Stimulated activated CD4-positive, alpha-beta T cell treated with anti-CD3 and anti-CD28 coated beads, Interleukin-4, amount 100 ng/mL, for 4 hours (primary cell): Measurements from ENCODE around the gene OR6C70.
"Not testable (repeated sequence)": the region's sequence is repeated elsewhere in the genome, so short reads cannot be mapped to it uniquely, and the experiment has no call there.

Source experiments
- DNase-seq, 2 experiments: peaks; one replicate each; pipeline ENCODE4 v3.0.0-alpha.2; 2020

OR6C70 gene

GRCh38 chr12:55470088-55470829, at the start of gene OR6C70:
TSS of gene OR6C70 (minus strand) at chr12:55470138. CDS start at chr12:55470138, 0 bp downstream.
- no peak for DNase-seq

GRCh38 chr12:55516391-55516790, 46.5 kb upstream of the OR6C70 start:
- no peak for DNase-seq

GRCh38 chr12:55515696-55516095, 45.8 kb upstream of the OR6C70 start:
- DNase-seq: no peak

GRCh38 chr12:55501601-55502000, 31.7 kb upstream of the OR6C70 start:
- DNase-seq: no peak

- no peak for DNase-seq
Observed at GRCh38 chr12:55499810-55500252, 29.9 kb upstream of the OR6C70 start.

GRCh38 chr12:55499231-55499630, 29.3 kb upstream of the OR6C70 start:
- DNase-seq: no peak

- DNase-seq: no peak
Observed at GRCh38 chr12:55495490-55495889, 25.6 kb upstream of the OR6C70 start.

GRCh38 chr12:55492078-55492477, 22.1 kb upstream of the OR6C70 start, which contains the start of gene OR6C68:
TSS of gene OR6C68 (plus strand) at chr12:55492378. CDS start at chr12:55492378, 0 bp downstream.
- DNase-seq: no peak

GRCh38 chr12:55484284-55484683, 14.3 kb upstream of the OR6C70 start:
- DNase-seq: not testable (repeated sequence)

- DNase-seq: not testable (repeated sequence)
Observed at GRCh38 chr12:55479136-55479535, 9.2 kb upstream of the OR6C70 start.

- no peak for DNase-seq
Observed at GRCh38 chr12:55472264-55472663, 2.3 kb upstream of the OR6C70 start.

GRCh38 chr12:55469291-55469690, 647 bp downstream of the OR6C70 start:
- DNase-seq: no peak

- no peak for DNase-seq
Observed at GRCh38 chr12:55467836-55468235, 2.1 kb downstream of the OR6C70 start.

GRCh38 chr12:55464926-55465325, 5.0 kb downstream of the OR6C70 start:
- not testable (repeated sequence) for DNase-seq

- no peak for DNase-seq
Observed at GRCh38 chr12:55448825-55449224, 21.1 kb downstream of the OR6C70 start.

GRCh38 chr12:55446326-55446725, 23.6 kb downstream of the OR6C70 start:
- DNase-seq: no peak

- no peak for DNase-seq
Observed at GRCh38 chr12:55445357-55445756, 24.6 kb downstream of the OR6C70 start.

- no peak for DNase-seq
Observed at GRCh38 chr12:55443776-55444175, 26.2 kb downstream of the OR6C70 start, which contains the start of gene OR6C2. TSS of gene OR6C2 (plus strand) at chr12:55444076. CDS start at chr12:55452214, 8,138 bp downstream.

- not testable (repeated sequence) for DNase-seq
Observed at GRCh38 chr12:55441233-55441632, 28.7 kb downstream of the OR6C70 start.

- no peak for DNase-seq
Observed at GRCh38 chr12:55428331-55429243, 41.4 kb downstream of the OR6C70 start.

GRCh38 chr12:55425954-55426353, 44.0 kb downstream of the OR6C70 start, which contains the start of gene OR6C76:
TSS of gene OR6C76 (plus strand) at chr12:55426254. CDS start at chr12:55426254, 0 bp downstream.
- no peak for DNase-seq

- DNase-seq: no peak
Observed at GRCh38 chr12:55420307-55420962, 49.5 kb downstream of the OR6C70 start.
